Measurements from ENCODE around the gene CAD.
"Not testable (repeated sequence)": the region's sequence is repeated elsewhere in the genome, so short reads cannot be mapped to it uniquely, and the experiment has no call there.

CAD gene

DNA sequence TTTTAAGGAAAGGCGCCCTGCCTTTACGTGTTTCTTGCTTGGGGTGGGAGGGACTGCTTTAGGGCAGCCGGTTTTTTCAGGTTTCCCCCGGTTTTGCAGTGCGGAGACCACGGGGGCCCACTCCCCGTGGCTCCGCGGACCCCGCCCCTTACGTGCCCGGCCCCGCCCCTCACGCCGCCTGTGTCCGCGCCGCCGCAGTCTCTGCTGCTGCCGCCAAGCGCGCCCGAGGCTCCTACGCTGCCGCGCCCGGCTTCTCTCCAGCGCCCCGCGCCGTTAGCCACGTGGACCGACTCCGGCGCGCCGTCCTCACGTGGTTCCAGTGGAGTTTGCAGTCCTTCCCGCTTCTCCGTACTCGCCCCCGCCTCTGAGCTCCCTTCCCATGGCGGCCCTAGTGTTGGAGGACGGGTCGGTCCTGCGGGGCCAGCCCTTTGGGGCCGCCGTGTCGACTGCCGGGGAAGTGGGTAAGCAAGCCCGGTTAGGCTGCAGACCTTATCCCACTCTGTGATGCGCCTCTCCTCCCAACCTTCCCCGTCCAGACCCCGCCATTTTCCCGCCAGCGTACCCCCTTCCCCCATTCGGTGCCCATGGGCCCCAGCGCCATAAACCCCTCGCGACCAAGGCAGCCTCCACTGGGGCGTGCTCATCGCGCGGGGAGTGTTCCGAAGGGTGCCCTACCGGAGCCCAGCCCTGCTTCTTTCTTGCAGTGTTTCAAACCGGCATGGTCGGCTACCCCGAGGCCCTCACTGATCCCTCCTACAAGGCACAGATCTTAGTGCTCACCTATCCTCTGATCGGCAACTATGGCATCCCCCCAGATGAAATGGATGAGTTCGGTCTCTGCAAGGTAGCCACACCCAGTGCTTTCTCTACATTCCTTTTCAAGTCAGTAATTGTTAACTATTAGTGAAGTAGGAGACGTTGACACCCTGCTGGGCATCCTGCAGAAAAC, at the start of gene CAD:
Gene CAD, plus strand, starts transcription at position 197 of the 949 bp plus-strand sequence. Its CDS starts 183 bp downstream, at position 380.
- peak; percentile 89 for DNase-seq

DNA sequence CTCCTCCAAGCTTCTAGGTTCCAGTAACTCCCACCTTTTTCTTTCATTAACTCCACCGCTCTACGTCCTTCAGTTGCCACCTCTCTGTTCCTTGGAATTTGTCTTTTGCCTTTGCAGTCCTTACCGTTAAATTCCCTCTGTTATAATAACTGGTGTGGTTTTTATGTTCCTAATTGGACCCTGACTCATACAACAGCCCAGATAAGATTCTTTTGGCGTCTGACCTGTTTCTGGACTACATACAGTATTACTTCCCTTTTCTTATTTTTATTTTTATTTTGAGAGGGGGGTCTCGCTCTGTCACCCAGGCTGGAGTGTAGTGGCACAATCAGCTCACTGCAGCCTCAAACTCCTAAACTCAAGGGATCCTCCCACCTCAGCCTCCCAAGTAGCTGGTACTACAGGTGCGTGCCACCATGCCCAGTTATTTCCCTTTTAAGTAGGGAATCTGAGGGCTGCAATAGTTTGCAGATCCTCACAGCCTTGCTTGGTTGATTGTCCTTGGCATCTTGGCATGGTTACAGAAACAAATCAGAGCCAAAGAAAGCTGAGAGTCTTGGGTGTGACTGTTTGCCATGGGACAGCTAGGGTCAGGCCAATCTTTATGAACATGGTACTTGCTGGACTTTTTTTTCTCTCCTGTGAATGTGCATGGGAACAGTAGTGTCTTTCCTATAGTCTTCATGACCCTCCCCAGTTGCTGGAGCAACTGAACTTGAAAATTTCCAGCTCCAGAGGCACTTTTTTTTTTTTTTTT, 46.4 kb upstream of the CAD start:
- DNase-seq = no peak

DNA sequence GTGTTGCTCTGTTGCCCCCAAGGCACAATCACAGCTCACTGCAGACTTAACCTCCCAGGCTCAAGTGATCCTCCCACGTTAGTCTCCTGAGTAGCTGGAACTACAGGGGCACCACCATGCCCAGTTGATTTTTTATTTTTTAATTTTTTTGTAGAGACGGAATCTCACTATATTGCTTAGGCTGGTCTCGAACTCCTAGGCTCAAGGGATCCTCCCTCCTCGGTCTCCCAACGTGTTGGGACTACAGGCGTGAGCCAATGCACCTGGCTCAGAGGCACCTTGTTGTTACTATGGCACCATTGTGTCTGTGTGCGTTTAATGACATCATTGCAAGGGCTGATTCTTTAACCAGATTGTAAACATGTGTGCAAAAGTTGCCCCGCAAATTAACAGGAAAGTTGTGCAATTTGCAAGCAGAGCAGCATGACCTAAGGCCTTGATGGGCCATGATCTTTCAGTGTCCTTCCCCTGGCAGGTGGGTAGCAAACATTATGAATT, 45.8 kb upstream of the CAD start:
- DNase-seq = no peak

DNA sequence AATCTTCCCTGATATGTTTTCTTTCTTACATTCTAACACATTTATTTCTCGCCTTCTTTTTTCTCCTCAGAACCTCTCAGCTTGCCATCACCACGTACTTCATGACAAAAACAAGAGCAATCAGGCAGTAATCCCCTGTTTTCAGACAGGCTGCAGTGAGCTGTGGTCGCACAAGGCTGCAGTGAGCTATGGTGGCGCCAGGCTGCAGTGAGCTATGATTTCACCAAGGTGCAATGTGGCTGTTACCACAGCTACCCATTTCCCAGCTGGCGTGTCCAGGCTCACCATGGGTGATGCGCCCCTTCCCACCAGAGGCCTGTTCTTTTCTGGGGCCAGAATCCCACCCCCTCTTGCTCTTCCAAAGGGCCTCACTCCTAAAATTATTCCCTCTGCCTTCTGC, 42.5 kb upstream of the CAD start:
- DNase-seq = no peak

DNA sequence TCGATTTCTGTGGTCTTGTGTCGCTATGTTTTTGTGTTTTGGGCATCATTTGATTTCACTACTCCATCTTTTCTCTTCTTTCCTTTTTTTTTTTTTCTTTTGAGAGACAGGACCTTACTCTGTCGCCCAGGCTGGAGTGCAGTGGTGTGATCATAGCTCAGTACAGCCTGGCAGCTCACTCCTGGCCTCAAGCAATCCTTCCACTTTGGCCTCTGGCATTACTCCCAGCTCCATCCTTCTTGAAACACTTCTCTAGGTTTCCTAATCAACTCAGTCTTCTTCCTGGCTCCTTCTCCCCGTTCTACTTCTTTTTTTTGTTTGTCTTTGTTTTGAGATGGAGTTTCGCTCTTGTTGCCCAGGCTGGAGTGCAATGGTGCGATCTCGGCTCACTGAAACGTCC, 41.8 kb upstream of the CAD start:
- no peak for DNase-seq

DNA sequence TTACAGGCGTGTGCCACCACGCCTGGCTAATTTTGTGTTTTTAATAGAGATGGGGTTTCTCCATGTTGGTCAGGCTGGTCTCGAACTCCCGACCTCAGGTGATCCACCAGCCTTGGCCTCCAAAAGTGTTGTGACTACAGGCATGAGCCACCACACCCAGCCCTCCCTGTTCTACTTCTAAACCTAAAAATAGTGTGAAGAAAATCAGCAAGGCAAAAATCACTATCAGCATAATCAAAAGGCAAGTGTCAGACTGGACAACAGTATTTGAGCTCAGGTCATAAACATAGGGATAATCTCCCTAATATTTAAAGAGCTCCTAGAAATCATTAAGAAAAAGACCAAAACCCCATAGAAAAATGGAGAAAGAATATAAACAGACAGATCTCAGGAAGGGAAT, 41.4 kb upstream of the CAD start:
- not testable (repeated sequence) for DNase-seq

DNA sequence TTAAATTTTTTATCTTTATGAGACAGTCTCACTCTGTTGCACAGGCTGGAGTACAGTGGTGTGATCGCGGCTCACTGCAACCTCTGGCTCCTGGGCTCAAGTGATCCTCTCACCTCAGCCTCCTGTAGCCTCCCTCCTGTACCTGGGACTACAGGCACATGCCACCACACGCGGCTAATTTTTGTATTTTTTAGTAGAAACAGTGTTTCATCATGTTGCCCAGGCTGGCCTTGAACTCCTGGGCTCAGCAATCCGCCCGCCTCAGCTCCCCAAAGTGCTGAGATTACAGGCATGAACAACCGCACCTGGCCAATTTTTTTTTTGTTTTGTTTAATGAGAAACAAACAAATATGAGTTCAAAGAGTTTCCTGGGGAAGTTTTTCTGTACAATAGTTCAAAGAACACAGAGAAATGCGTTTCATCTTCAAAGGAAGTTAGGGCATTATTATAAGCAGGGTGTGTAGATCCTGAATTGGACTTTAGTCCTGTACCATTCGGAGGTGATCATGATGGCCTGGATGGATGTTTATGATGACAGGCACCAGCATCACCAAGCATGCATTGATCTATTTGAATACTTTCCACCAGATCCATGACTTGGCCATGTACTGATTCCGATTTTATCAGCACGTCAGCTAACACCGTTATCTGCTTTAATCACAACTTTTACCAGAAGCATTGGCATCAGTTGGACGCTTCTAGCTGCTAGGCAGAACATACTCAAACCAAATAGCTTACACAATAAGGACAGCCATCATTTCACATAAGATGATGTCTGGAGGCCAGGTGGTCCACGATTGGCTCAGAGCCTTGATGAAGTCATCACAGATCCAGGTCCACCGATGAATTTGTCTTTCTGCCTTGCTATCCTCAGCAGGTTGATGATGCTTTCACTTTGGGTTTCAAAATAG, 39.5 kb upstream of the CAD start:
- no peak for DNase-seq

DNA sequence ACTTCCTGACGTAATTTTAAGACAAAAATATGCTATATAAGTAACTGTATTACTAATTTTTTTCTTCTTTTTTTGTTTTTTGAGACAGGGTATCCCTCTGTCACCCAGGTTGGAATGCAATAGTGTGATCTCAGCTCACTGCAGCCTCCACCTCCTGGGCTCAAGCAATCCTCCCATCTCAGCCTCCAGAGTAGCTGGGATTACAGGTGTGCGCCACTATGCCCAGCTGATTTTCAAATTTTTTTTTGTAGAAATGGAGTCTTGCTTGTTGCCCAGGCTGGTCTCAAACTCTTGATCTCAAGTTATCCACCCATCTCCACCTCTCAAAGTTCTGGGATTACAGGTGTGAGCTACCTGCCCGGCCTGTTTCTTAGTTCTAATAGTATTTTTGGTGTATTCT, 38.7 kb upstream of the CAD start:
- no peak for DNase-seq

DNA sequence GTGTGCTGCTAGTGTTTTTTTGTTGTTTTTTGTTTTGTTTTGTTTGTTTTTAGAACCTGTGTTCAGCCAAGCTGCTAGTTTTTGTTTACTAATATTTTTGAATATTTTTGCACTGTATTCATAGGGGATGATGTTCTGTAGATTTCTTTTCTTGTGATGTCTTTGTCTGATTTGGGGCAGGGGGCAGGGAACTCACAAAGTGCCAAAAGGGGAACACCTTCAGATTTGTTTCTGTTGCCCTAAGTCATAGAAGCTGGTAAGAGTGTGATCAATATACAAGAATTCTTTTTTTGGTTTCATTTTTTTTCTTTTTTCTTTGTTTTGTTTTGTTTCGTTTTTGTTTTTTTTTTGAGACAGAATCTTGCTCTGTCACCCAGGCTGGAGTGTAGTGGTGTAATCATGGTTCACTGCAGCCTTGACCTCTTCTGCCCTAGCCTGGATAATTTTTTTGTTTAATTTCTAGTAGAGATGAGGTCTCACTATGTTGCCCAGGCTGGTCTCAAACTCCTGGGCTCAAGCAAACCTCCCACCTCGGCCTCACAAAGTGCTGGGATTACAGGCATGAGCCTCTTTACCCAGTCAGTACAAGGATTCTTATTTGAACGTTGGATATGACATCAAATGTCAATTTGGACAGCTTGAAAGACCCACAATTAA, 37.7 kb upstream of the CAD start:
- DNase-seq = no peak

DNA sequence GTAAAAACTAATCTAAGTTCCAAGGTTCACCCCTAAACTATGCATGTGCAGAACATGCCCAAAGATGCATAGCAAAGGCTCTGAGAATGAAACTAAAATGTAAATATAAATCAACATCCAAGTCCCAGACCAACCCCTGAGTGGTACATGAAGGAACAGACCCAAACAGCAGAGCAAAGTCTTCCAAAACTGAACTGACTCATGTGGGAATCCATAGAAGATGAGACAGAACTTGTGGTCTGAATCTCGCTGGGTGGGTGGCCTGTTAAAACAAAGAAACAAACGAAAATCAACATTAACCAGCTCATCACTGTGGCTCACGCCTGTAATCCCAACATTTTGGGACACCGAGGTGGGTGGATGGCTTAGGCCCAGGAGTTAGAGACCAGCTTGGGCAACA, 34.8 kb upstream of the CAD start:
- DNase-seq = no peak

DNA sequence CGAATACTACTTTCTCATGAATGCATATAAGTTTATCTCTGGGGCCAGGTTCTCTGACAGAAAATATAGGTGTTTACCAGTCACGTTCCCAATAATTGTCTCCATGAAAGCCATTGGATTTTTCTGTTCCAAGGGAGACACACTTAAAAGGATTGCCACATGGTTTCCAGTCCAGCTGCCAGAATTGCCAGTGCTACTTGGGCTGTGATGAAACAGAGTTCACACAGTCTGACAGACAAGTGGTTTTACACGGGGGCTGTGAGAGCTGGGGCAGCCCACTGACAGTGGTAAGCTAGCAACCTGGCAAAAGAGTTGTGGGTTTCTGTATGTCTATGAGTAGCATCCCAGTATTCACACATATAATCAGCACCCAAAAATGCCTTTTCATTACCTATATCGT, 33.1 kb upstream of the CAD start:
- no peak for DNase-seq

DNA sequence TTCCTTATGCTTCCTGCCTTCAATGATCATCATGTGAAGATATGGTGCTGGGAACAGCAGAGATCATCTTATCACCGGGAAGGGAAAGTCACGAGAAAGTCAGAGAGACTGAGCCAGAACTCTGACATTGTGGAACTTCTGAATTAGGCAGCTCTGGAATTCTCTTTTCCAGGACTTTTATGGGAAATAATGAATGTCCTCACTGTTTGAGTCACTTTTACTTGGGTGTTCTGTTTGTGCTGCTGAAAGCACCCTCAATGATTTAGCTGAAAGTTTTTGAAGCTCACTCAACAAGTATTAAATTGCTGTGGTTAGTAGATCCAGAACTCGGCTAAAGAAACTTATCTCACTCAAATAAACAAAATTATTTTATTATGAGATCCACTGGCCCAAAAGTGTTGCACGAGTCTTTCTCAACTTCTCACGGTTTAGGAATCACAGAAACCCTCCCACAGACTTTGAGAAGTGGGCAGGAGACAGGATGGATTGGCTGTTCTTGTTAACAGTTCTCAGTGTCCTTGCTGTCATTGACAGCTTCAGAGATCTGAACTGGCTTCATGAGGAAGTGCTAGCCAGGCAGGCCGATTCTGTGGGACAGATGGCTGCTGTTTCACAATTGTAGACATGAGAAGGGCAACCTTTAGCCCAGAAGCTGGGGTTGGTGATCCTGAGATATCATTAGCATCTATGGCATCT, 31.7 kb upstream of the CAD start:
- no peak for DNase-seq

DNA sequence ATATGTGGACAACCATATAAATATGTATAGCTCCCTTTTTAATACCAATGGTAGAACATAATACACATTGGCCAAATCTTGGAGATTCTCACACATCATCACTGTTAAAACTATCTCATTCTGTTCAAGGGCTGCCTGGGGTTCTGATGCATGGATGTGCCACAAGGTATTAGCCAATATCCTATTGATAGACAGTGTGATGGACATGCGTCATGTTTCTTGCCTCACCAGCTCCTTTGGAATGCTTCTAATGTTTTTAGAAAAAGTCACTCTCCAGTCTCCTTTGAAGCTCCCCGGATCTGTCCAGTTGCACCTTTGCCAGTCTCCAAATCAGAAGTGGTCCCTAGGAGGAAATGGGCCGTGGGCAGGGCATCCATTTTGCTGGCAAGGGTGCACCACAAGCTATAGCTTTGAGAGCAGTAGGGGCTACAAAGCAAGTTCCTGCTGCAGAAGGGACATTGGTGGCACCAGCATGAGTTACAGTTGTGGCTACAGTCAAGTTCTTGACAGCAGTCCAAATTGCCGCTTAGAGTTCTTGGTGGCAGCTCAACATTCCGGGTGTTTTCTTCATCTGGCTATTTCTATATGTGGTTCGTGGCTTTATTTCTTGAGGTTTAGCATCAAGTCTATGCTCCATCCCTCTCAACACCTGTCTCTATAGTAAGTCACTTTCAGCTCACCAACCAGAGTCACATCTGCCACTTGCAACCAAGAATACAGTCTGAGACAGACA, 30.4 kb upstream of the CAD start:
- DNase-seq = no peak

DNA sequence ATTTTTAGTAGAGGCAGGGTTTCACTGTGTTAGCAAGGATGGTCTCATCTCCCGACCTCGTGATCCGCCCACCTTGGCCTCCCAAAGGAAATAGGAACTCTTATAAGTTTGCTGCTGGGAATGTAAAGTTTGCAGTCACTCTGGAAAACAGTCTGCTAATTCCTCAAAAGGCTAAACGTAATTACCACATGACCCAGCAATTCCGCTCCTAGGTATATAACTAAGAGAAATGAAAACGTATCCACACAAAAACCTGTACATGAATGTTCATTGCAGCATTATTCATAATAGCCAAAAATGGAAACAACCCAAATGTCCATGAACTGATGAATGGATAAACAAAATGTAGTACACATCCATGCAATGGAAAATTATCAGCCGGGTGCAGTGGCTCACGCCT, 27.2 kb upstream of the CAD start:
- DNase-seq = no peak

DNA sequence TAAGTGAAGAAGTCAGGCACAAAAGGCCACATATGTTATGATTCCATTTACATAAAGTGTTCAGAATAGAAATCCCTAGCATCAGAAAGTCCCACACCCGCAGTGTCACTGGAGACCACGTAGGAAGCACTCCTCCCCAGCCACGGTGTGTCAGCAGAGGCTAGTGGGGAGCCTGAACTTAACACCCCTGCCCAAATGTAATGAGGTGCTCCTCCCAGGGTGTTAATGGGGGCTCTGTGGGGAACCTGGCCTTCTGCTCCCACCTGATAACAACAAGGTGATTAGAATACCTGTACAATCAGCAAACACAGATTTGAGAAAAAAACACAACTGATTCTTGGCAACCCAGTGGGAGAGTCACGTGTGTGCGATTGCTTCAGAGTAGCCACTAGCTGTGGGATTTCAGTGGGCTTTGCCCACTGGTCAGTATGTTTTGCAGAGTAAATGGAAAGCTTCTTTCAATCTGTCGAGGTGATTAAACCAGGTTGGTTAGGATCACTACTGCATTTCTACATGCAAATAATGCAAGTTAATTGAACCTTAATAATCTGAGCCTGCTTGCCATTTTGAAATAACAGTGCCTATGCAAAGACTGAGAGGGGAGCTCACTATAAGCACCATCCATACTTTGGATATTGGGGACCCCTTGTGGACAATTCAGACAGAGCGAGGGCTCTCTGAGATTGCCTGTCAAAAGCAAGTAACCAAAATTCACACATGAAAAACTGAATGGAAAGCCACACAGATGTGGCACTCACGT, 25.9 kb upstream of the CAD start:
- DNase-seq = peak; percentile 51

DNA sequence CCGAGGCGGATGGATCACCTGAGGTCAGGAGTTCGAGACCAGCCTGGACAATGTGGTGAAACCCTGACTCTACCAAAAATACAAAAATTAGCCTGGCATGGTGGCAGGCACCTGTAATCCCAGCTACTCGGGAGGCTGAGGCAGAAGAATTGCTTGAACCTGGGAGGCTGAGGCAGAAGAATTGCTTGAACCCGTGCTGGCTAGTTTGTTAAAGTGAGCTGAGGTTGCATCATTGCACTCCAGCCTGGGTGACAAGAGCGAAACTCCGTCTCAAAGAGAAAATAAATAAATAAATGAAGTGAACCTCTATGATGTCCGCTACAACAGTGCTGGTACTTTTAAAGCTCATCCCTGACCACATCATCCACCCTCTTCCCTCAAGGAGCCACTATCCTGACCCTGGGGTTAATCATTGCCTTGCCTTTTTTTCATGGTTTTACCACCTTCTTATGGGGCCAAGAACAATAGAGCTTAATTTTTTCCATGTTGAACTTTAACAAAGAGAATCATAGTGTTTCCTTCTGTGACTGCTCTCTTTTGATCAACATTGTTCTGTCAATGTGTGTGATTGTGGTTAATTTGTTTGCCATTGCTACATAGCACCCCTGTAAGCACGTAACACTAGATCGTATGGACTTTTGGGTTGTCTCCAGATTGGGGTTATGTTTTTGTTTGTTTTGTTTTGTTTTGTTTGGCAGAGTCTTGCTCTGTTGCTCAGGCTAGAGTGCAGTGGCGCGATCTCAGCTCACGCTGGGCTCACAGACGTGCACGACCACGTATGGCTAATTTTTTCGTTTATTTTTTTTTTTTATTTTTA, 22.4 kb upstream of the CAD start:
- DNase-seq = no peak

DNA sequence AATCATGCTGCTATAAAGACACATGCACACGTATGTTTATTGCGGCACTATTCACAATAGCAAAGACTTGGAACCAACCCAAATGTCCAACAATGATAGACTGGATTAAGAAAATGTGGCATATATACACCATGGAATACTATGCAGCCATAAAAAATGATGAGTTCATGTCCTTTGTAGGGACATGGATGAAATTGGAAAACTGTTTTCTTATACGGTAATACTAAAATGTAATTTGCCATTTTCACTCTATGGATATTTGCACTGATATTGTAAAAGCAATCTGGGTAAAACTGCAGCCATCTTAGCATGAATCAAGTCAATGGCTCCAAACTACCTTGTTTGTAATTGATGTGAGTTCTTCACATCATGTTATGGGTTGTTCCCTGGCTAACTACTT, 21.4 kb upstream of the CAD start:
- not testable (repeated sequence) for DNase-seq

DNA sequence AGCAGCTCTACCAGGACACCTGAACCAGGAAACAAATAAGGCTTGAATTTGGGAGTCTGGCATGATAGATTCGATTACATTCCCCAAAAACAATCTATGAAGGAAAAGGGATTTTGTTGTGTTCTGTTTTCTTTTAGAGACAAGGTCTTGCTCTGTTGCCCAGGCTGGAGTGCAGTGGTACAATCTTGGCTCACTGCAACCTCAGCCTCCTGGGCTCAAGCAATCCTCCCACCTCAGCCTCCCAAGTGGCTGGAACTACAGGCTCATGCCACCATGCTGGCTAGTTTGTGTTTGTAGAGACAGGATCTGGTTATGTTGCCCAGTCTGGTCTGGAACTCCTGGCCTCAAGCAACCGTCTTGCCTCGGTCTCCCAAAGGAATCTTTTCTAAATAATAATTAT, 19.1 kb upstream of the CAD start:
- not testable (repeated sequence) for DNase-seq

DNA sequence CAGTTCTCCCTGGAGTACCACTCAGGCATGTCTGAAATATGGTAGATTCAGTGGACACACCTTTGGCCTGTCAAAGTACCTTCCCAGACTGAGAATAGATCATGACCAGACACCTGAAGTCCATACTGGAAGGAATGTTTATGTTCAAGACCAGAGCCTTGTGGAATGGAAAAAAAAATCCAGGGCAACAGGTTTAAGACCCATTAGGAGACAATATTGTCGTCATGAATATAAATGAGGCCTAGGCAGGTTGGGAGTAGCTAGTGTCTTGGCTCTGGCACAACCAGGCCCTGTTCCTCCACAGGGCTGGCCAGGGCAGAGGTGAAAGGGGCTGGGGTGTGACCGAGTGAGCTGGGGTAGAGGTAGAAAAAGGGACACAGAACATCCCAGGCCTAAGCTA, 18.5 kb upstream of the CAD start:
- DNase-seq = no peak

Measured in left hindlimb (tissue), 1 donor.